Stimulated activated effector memory CD8-positive, alpha-beta T cell treated with anti-CD3 and anti-CD28 coated beads, Interleukin-12 subunit alpha, Interleukin-12 subunit beta, amount 100 ng/mL, for 72 hours (primary cell): ENCODE data around the gene HUNK.
"Not testable (repeated sequence)": the region's sequence is repeated elsewhere in the genome, so short reads cannot be mapped to it uniquely, and the experiment has no call there.

Source experiments
- ATAC-seq: fragments of 150-1000 bp; cut with Tn5 transposase; 2 replicates; pipeline ENCODE4 v1.10.0; 2021
- DNase-seq, 2 donors: peaks; one replicate each; pipeline ENCODE4 v3.0.0; 2021 to 2022; ENCODE audit warnings: low spot score in 2 of 2
- H3K27ac Mint-ChIP-seq: one replicate; pipeline ENCODE4 v1.8.0; 2022; ENCODE audit warnings: mild to moderate bottlenecking, mixed read lengths
- H3K36me3 Mint-ChIP-seq: one replicate; pipeline ENCODE4 v1.8.0; 2022; ENCODE audit warnings: mild to moderate bottlenecking, mixed read lengths
- H3K4me1 Mint-ChIP-seq: one replicate; pipeline ENCODE4 v1.8.0; 2022; ENCODE audit warnings: mixed read lengths
- H3K4me3 Mint-ChIP-seq: one replicate; pipeline ENCODE4 v1.8.0; 2022; ENCODE audit warnings: mild to moderate bottlenecking, mixed read lengths
- H3K9me3 Mint-ChIP-seq: one replicate; pipeline ENCODE4 v1.8.0; 2022; ENCODE audit warnings: mixed read lengths

HUNK gene

GRCh38 chr21:32038751-32039150 is 165.9 kb downstream of the HUNK start:
- not testable (repeated sequence) for DNase-seq, ATAC-seq, H3K27ac Mint-ChIP-seq, H3K4me3 Mint-ChIP-seq, H3K4me1 Mint-ChIP-seq, H3K36me3 Mint-ChIP-seq
- H3K9me3 Mint-ChIP-seq = peaks cover 14% of the 10 kb centered on the region

GRCh38 chr21:32043458-32043857 is 170.6 kb downstream of the HUNK start:
- H3K36me3 Mint-ChIP-seq = no peaks in the 10 kb centered on the region
- no peak overlapping the region for H3K27ac Mint-ChIP-seq
- ATAC-seq (no peak), DNase-seq (no peak)
- H3K9me3 Mint-ChIP-seq = peaks cover 14% of the 10 kb centered on the region
- no peaks in the 10 kb centered on the region for H3K4me1 Mint-ChIP-seq
- no peak overlapping the region for H3K4me3 Mint-ChIP-seq

GRCh38 chr21:32044205-32045180 is 171.7 kb downstream of the HUNK start:
- no peaks in the 10 kb centered on the region for H3K36me3 Mint-ChIP-seq
- no peak overlapping the region for H3K4me3 Mint-ChIP-seq
- ATAC-seq (no peak), DNase-seq (no peak)
- H3K4me1 Mint-ChIP-seq = no peaks in the 10 kb centered on the region
- no peak overlapping the region for H3K27ac Mint-ChIP-seq
- peaks cover 14% of the 10 kb centered on the region for H3K9me3 Mint-ChIP-seq

DNA sequence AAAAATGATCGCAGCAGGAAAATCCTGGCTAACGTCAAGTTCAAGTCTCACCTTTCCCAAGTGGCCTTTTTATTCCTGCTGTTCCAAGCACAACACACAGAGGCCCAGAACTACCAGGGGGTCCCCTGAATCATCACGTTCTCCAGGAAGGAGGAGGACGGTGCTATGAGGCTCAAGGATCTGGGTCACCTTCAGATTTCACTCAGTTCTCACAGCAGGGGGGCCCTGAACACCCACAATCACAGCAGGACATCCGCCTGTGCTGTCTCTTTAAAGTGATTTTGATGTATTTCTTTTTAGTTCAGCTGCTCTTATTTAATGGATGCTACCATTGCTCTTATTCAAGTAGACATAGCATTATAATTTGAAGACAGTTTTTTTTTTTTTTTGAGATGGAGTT is 173.4 kb downstream of the HUNK start:
- DNase-seq = no peak
- Mint-ChIP-seq H3K9me3 (peaks cover 11% of the 10 kb centered on the region), H3K36me3 (no peaks in the 10 kb centered on the region), H3K4me3 (no peak overlapping the region), H3K27ac (no peak overlapping the region), H3K4me1 (no peaks in the 10 kb centered on the region)
- ATAC-seq = no peak

- Mint-ChIP-seq H3K27ac (no peak overlapping the region), H3K4me3 (no peak overlapping the region), H3K9me3 (peaks cover 14% of the 10 kb centered on the region), H3K4me1 (no peaks in the 10 kb centered on the region), H3K36me3 (no peaks in the 10 kb centered on the region)
- DNase-seq (no peak), ATAC-seq (no peak)
These were observed 175.5 kb downstream of the HUNK start for GRCh38 chr21:32048353-32048752.
